Myocyte (in vitro differentiated cells): ENCODE measurements around the gene MMP24OS. TPM values are rescaled to one million over a fixed set of nuclear protein-coding genes. Genes with fewer than 3 reads are reported as not detected.
"Not testable (repeated sequence)": the region's sequence is repeated elsewhere in the genome, so short reads cannot be mapped to it uniquely, and the experiment has no call there.

Experiments
- DNase-seq: peaks from one replicate; pipeline ENCODE4 v3.0.0-alpha.2; 2012; ENCODE audit warnings: low read depth
- polyA plus RNA-seq: library from polyadenylated mRNA; unstranded; fragments of >200 nt; gene quantifications from one replicate; pipeline ENCODE4 v1.2.1, GENCODE V29; 2012; ENCODE audit warnings: missing spikeins
- total RNA-seq: library from RNA; depleted of rRNA; stranded (reverse); fragments of >200 nt; gene quantifications from 2 replicates; pipeline ENCODE4 v1.2.3, GENCODE V29; 2014

MMP24OS gene
- total RNA-seq = 18.9 and 21.4 TPM in 2 replicates
- 84.6 TPM for polyA plus RNA-seq

DNA sequence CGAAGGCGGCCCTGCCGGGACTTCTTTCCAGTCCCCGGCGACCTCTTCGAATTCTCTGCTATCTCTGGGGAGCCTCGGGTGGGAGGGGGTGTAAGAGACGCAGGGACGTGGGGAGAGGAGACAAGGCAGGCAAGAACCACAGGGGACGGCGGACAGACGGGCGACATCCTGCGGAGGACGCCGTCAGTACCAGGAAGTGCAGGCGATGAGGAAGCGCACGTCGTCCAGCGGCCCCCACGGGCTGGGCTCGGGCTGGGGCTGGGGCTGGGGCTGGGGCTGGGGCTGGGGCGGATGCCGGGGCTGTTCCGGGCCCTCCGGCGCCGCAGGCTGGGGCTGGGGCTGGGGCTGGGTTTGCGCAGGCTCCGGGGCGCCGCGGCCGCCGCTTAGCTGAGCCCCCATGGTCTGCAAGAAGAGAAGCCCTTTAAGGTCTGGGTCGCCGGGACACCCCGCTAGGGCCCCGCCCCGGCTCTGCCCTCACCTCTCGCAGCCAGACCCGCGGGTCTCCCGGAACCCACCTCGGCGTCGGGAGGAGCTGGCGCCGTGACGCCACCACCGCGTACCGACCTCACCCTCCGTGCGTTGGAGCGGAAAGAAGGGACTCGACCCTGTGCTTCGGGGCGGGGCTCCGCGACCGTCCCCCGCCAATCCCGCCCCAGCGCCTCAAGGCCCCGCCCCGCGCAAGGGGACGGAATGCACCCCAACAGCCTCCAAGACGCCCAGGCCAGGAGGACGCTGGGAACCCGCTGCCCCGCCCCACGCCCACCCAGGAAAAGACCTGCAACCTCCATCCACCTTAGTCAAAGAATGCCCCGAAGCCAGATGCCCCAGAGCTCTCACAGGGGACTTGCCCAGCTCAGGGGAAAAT, at the start of gene MMP24OS:
MMP24OS (minus strand) TSS at position 592 of the 865 bp plus-strand sequence; CDS start at position 399, 193 bp downstream.
- DNase-seq = peak; percentile 93

DNA sequence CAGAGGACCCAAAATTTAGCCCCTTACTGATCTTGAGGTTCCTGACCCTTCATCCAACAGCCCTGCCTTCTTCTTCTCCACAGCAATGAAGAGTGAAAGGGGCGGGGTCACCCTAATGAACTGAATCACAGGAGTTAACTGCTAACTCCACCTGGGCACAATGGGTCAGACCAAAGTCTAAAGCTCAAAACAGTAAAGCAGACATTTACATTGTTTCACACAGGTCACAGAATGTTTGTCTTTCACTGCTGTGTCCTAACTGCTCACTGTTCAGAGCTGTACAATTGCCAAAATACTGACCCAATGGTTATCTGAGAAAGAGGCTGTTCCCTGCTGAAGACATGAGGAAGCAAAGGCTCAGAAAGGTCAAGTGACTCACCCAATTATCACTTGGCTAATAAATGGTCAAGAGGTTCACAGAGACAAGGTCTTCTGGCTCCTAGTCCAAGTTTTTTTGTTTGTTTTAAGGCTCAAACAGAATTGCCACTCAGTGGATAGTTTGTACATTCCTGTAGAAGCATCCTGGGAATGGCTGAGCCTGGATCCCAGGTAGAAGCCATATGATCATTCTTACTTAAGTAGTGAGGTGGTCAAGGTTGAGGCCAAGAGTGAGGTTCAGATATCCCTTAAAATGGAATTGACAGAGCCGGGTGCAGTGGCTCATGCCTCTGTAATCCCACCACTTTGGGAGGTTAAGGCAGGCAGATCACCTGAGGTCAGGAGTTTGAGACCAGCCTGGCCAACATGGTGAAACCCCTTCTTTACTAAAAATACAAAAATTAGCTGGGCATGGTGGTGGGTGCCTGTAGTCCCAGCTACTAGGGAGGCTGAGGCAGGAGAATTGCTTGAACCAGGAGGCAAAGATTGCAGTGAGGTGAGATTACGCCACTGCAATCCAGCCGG, 49.4 kb upstream of the MMP24OS start:
- no peak for DNase-seq

DNA sequence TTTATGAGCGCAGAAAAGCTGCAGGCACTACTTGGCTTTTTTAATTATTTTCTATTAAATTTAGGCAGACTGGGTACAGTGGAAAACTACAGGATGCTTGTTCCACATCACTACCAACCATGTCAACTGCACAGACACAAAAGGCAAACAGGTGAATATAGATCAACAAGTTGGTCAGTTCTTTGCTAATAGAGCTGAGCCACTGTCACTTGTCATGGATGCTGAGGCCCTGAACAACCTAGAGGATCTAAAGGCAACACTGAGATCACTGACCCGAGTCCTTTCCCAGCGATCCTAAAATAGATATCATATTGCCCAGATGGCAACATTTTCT, 48.8 kb upstream of the MMP24OS start:
- DNase-seq = no peak

DNA sequence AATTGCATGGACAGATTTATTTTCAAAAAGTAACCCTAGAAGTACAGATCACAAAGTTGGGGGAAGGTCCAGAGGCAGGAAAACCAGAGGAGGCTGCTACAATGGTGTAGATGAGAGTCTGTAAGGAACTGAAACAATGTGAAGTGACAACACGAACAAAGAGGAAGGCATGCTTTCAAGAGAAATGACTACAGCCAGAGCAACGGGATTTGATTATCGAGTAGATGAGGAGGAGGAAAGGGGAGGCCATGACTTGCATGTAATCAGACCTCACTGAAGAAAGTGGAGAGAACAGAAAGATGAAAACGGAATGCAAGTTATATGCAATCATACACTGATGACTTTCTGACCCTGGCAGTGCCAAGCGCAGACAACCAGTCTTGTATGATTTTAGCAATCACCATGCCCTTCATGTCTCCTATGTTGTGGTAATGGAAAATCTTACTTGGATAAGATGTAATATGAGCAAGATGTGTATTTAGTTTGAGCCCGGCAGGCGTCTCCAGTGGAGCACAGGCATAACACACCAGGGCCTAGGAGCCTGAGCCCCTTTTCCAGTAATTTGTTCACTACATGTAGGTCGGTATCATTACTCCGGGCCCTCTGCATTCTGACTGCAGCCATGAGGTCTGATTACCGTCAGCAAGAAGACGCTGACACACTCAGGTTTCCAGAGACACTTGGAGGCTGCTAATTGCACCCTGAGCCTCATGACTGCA, 48.3 kb upstream of the MMP24OS start:
- DNase-seq = no peak

DNA sequence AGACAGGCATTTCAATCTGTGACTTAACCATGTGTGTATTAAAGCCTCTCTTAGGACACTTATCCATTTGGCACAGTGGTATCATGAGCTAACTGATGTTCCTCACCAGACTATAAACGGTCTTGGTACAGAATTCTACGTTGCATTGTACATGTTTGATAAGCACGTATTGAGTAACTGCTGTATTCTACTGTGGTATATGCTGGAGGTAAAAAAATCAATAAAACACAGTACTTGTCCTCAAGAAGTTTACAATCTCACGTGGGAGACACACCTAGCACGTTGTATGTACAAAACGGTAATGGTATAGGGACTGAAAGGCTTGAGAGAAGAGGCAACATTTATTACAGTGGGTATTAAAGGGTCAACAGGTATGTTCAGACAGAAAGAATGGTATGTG, 47.5 kb upstream of the MMP24OS start:
- DNase-seq = no peak

DNA sequence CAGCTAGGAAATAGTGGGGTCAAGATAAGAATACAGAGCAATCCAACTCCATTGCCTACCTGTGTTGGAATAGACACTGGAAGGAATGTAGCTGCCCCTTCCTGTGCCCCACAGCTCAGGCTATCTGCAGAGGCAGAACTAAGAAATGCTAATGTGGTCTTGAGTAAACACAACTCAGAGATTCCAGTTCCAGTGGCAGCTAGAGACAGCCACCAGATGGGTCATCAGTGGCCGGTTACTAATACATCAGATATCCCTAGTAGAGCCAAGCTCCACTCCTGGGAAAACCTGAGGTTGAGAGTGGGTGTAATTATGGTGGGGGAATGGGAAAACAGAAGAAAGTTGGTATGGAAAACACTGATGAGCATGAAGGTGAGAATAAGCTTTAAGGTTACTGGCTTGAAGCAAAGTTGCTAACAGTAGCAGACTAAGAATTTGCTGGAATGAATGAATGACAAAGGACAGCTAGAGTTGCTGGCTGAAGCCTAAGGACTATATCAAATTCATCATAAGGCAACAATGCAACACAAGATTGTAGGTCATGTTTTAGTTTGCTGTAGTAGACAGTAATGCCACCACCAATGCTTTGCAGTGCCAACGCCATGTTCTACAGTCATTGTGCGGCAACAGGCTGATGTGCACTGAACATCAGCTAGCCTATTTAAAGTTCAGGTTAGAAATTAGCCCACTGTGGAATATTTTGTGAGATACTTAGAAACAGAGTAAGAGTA, 42.6 kb upstream of the MMP24OS start:
- DNase-seq = peak; percentile 90

DNA sequence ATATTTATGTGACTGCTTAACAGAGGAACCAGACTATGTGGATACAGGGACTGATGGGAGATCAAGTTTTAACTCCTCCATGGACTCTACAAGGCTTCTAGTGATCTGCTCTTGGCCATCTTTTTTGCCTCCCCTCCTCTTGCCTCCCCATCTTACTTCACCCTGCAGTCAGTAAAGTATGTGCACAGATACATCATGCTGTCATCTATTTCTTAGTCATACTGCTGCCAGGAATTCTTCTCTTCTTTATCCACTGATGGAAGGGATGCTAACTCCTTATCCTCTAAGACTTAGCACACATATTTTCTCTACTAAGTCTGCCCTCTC, 41.9 kb upstream of the MMP24OS start:
- DNase-seq = no peak

DNA sequence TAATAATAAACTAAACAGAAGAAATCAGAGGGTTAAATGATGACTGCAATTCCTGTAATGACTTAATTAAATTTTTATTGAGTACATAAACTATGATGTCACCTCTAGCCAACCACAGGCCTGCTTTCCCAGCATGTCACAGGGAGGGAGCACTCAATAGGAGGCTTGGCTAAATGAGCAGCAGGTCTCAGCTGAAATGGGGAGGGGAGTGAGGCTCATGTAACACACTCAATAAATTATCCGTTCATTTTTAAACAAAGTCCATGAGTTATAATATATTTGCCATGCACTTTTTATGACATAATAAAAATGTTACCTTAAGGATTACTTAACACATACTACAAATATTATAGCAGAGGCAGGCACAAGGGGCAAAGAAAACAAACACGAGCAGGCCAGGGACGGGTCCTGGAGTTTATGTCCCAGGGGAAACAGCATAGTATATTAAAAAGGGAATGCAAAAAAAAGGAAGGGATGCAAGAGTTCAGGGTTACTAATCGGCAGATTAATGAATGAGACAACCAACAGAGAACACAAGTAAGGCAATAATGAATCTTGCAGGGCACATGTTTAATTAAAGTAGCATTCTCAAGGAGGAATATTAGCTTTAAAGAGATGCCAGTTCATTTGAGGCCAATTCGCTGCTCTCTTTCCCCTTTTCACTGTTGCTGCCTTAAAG, 41.4 kb upstream of the MMP24OS start:
- DNase-seq = peak; percentile 56

DNA sequence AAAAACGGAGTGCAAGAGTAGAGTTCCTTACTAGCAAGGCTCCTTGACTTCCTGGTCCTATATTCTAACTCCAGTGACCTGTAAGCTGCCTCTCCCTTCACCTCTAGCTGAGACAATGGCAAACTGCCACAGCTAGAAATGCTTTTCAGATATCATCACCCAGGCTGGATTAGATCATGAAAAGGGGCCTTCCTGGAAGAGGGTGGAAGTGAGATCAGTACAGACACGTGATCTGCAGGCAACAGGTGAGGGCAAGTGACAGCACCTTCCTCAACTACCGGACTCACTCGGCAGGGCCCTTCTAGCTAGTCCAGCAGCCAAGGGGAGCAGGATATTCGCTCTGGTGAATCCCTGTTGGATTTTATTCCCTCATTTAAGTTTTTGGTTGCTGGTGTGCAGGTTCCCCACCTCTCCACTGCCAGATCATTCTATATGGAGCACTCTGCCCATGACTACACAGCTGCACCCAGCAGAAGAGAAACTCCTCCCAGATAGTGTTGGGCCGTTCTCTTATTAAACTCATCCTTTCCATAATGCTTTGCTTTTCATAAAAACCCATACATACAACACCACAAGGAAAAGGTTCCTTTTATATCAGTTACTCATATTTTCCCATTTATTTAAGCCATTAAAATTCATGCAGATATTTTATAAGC, 40.7 kb upstream of the MMP24OS start:
- DNase-seq = peak; percentile 90

DNA sequence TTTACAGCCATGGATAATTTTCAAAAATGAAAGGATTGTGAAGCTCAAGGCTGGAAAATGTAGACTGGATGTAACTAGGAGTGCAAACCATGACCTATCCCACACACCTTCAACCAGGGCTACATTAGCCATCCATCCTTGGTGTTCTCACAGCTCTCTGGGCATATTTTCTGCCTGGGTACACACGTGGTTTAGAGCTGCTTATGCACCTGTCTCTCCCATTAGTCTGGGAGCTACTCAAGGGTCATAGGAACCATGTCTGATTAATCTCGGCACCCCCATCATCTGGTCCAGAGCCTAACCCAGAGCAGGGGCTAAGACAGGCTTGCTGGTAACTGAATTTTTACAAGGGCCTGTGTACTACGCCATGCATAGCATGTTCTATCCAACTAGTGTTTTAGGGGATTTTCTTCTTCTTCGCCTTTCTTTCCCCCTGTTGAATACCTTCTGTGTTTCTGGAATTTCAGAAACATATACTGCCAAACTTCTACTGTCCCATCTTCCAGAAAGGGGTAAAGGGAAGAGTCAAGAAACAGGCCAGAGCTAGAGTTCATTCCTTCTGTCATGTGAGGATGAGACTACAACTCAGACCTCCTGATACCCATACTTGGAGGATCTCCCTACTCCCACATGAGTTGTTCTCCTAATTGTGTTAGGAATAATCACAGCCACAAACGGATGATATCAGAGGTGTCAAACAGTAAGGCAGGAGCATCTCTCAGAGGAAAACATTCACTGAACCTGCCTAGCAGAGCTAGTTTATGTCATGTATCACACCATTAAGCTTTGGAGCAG, 39.7 kb upstream of the MMP24OS start:
- DNase-seq = peak; percentile 66

DNA sequence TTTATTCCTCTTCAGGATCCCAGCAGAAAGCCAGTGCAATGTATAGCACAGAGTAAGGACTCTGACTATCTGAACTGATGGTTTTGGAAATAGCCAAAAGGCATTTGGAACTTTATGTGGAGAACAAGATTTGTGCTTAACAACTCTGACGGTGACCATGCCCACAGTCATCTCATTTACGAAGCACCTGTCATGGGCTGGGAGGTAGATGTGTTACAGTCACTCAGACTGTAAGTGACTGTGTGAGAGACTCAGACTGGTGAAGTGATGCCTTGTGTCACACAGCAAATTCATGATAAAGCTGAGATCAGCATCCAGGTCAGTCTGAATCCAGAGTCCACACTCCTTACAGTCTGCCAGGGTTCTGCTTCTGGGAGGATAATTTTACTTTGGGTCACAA, 38.2 kb upstream of the MMP24OS start:
- peak; percentile 63 for DNase-seq

DNA sequence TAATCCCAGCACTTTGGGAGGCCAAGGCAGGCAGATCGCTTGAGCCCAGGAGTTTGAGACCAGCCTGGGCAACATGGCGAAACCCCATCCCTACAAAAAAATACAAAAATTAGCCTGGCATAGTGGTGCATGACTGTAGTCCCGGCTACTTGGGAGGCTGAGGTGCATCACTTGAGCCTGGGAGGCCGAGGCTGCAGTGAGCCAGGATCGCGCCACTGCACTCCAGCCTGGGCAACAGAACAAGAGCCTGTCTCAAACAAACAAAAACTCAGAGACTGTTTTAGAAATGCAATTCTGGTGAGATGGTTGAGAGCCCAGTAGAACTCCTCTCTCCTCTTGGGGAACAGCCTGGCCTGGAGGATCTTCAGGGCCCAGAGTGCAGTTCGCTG, 37.7 kb upstream of the MMP24OS start:
- DNase-seq = not testable (repeated sequence)

DNA sequence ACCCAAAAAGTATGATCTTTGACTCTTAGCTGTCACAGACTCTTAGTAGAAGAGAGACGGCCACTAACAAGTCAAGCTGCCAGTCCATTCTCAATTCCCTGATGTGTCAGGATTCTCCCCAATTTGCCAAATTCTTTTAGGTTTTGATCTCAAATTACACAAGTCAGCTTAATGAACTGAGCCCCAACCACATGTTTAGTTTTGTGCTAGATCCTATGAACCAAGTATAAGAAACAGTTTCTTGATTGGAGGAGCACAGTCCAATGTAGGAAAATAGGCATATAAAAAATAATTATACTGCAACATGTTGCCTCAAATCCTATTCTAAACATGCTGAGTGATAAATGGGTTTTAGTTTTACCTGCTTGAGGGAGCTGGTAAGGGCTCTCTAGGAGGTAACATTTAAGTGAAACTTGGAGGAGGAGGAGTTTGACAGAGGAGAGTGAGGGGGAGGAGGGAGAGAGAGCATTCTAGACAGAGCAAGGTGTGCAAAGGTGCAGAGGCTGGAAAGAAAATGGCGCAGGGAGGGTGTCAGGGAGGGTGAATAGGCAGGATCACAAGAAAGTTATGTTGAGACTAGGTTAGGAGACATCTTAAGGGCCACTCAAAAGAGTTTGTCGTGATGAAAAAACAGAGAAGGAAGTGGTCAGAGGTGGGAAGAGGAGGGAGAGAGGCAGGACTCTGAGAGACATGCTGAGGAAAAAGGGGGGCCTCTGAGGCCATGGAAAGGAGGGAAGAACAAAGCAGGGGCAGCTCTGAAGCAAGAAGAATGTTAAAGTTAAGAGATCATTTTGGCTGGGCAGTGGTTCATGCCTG, 37.1 kb upstream of the MMP24OS start:
- DNase-seq = peak; percentile 50

DNA sequence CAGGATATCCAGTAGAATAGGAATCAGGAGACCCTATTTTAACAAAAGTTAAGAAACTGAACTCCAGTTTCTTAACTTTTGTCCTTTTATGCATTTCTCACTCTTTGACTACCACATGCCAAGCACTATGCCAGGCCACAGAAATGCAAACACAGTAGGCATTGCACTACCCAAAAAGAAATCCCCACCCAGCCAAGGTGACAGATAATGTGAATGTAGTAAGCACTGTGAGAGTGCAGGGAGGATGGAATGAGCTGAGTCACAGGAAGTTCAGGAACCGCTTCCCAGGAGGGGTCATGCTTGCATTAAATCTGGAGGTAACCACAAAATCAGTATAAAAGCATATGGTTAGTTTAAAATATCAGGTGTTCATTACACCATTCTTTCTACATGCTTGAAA, 34.4 kb upstream of the MMP24OS start:
- DNase-seq = peak; percentile 60

DNA sequence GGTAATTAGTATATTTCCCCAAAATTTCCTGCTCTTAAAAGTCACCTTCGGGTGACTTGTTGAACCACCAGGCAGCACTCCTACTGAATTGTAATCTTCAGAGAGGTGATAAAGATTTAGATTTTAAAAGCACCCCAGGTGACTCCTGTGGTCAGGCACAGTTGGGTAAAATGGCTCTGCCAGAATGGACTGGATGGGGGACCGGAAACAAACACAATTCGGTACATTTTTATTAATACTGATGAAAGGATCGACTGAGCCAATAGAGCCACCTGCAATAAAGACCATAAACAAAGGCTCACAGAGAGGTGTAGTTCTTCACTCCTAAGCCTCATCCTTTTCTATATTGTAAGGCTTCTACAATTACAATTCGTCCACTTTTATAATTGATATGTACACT, 33.9 kb upstream of the MMP24OS start:
- DNase-seq = no peak

DNA sequence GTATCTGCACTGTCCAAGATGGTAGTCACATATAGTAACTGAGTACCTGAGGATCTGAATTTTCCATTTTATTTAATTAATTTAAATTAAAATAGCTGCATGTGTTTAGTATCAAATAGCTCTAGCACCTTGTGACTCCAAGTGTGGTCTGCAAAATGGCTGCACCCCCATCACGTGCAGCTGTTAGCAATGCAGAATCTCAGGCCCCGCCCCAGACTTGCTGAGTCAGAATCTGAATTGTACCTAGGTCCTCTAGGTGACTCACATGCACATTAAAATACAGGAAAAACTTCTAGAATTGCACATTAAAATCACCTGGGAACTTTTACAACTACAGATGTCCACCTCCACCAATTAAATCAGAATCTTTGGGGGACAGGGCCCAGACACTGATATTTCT, 33.5 kb upstream of the MMP24OS start:
- peak; percentile 77 for DNase-seq

DNA sequence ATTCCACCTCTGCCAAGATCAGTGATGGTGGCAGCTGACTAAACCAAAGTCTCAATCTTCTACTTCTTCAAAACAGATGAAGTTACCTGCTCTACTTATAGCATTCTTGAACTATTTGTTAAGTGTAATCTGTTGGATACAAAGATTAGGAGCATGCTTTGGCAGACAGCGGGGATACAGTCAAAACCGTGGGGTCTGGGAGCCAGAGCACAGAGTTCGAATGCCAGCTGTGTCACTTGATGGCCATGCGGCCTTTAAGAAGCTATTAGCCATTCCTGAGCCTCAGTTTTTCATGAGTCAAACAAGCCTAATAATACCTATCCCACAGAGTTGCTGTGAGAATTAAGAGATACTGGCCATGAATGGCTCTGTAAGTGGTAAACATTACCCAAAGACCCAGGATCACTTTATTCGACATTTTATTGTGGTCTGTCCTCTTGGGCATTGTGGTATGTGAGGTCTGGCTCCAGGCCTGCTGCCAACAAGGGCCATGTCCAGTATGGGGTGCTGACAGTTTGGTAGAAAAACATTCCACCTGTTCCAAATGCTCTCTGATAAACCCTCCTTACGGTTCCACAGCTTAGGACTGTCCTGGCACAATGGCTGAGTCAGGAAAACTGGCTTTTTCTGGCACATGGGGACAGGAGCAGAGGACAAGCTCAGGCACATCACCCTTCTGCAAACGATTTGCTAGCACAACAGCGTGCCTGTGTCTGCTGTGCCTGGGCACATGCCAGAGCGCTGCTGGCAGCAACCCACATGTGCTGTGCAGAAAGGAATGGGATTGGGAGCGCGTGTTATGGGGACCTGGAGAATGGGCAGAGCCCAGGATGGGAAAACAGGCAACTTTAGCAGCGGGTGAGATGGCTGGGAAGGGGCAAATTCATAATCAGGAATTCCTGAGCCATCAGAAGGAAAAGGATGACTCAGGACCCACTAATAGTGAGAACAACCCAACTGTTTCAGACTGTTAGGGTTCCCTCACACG, 30.0 kb upstream of the MMP24OS start:
- peak; percentile 100 for DNase-seq
